SU-DHL-6 (cell line): ENCODE results near the gene KLHL12.

Source experiments
- CTCF ChIP-seq: fragments of 200-600 bp; sonication (generic); IDR thresholded peaks from one replicate; pipeline ENCODE4 v1.5.1; 2017; ENCODE audit warnings: antibody characterized with exemption, mild to moderate bottlenecking, low read length, moderate library complexity; ENCODE audit not compliant: insufficient read depth, poor library complexity, severe bottlenecking
- EZH2phosphoT487 ChIP-seq: fragments of 200-600 bp; sonication (generic), shearing (Covaris generic); conservative IDR thresholded peaks from 2 replicates; pipeline ENCODE4 v1.6.1; 2018; ENCODE audit warnings: mild to moderate bottlenecking, antibody characterized with exemption, low read length, moderate library complexity, mixed read lengths

GRCh38 chr1:202972046-202972445 is 45.0 kb upstream of the KLHL12 start:
- no peak for TF ChIP-seq CTCF
- TF ChIP-seq EZH2phosphoT487: no peak
